K562 (cell line): ENCODE measurements around the gene DIRAS3. TPM values are rescaled to one million over a fixed set of nuclear protein-coding genes. Genes with fewer than 3 reads are reported as not detected.

Experiments used
- ATAC-seq: fragments of 200-7000 bp; cut with Tn5 transposase; 3 replicates; pipeline ENCODE4 v1.9.1; 2020; ENCODE audit warnings: moderate library complexity
- BruUV-seq: library from RNA; stranded (reverse); fragments of 400-500 nt; replicated peaks from 2 replicates; lab custom pipeline; 2021; lab: Mats Ljungman, UMichigan
- CTCF ChIA-PET: fragments of 300-600 bp; formaldehyde crosslinking; extraction: SDS; loops from one replicate; lab custom pipeline; 2021; ENCODE audit warnings: low intra/inter-chr PET ratio; lab: Yijun Ruan, JAX
- POLR2A ChIA-PET: fragments of 300-600, 350-650 bp; sonication (Branson Sonifier 250); formaldehyde crosslinking; extraction: SDS; loops from one replicate; lab custom pipeline; 2021; ENCODE audit warnings: antibody characterized with exemption, inconsistent platforms; lab: Yijun Ruan, JAX
- DNase-seq, 4 experiments: peaks; one replicate each; pipeline versions ENCODE4 v3.0.0 to v3.0.0-alpha.2; 2011 to 2018; ENCODE audit warnings: low spot score in 3 of 4, mixed read lengths in 3 of 4; ENCODE audit errors: extremely low read depth in 1 of 4
- FAIRE-seq: peaks from 2 replicates; lab custom pipeline; 2011; peaks lifted over from hg19 to GRCh38; lab: Jason Lieb, UNC
- H2AFZ ChIP-seq: 2 replicates; pipeline ENCODE4 v1.6.0; 2011; ENCODE audit warnings: low read depth, low read length, control low read depth, inconsistent platforms
- H3K27ac ChIP-seq: fragments of 200-600 bp; 3 replicates; pipeline ENCODE4 v1.8.0; 2011; ENCODE audit warnings: low read depth, mild to moderate bottlenecking, control low read depth, inconsistent platforms, low read length, moderate library complexity, mixed read lengths; ENCODE audit errors: extremely low read depth
- H3K27me3 ChIP-seq, 2 experiments: fragments of 300-600 bp in 1 of 2; 2 replicates in 1 of 2; 3 replicates in 1 of 2; pipeline versions ENCODE4 v1.6.0 to v1.8.0; 2011; ENCODE audit warnings: inconsistent platforms in 2 of 2, low read length in 2 of 2, mild to moderate bottlenecking in 1 of 2, mixed read lengths in 1 of 2, moderate library complexity in 1 of 2; ENCODE audit not compliant: control insufficient read depth in 2 of 2, insufficient read depth in 2 of 2
- H3K36me3 ChIP-seq: fragments of 300-600 bp; 3 replicates; pipeline ENCODE4 v1.8.0; 2011; ENCODE audit warnings: mild to moderate bottlenecking, low read length, inconsistent platforms; ENCODE audit not compliant: control insufficient read depth, insufficient read depth
- H3K4me1 ChIP-seq, 2 experiments: fragments of 200-600 bp in 1 of 2; replicated peaks in 1 of 2; 2 replicates in 1 of 2; 3 replicates in 1 of 2; pipeline versions ENCODE4 v1.5.1 to v1.8.0; 2011; ENCODE audit warnings: inconsistent platforms in 2 of 2, low read length in 2 of 2, mild to moderate bottlenecking in 1 of 2, mixed read lengths in 1 of 2, moderate library complexity in 1 of 2; ENCODE audit not compliant: control insufficient read depth in 2 of 2, insufficient read depth in 2 of 2
- H3K4me2 ChIP-seq: 2 replicates; pipeline ENCODE4 v1.6.1; 2011; ENCODE audit warnings: low read length, control low read depth, inconsistent platforms, mixed read lengths; ENCODE audit not compliant: insufficient read depth
- H3K4me3 ChIP-seq: fragments of 200-600 bp; sonication (generic), shearing (Covaris generic); 2 replicates; pipeline ENCODE4 v1.5.1; 2016; ENCODE audit warnings: control low read depth, inconsistent platforms
- H3K79me2 ChIP-seq: fragments of 200-600 bp; 3 replicates; pipeline ENCODE4 v1.8.0; 2011; ENCODE audit warnings: low read length, inconsistent platforms; ENCODE audit not compliant: control insufficient read depth, insufficient read depth
- H3K9ac ChIP-seq, 2 experiments: 2 replicates each; pipeline versions ENCODE4 v1.6.0 to v1.6.1; 2011; ENCODE audit warnings: low read depth in 2 of 2, low read length in 2 of 2, control low read depth in 1 of 2, inconsistent platforms in 1 of 2, mild to moderate bottlenecking in 1 of 2, mixed read lengths in 1 of 2; ENCODE audit not compliant: insufficient read depth in 1 of 2
- H3K9me1 ChIP-seq: one replicate; pipeline ENCODE4 v1.6.0; 2011; ENCODE audit warnings: inconsistent platforms, mild to moderate bottlenecking, low read length, moderate library complexity; ENCODE audit not compliant: control insufficient read depth, insufficient read depth
- H3K9me3 ChIP-seq: replicated peaks from 2 replicates; pipeline ENCODE4 v1.5.1; 2011; ENCODE audit warnings: low read depth, low read length, inconsistent platforms; ENCODE audit not compliant: control insufficient read depth, insufficient read depth
- H4K20me1 ChIP-seq: replicated peaks from 2 replicates; pipeline ENCODE4 v1.6.1; 2011; ENCODE audit warnings: low read length, inconsistent platforms, mixed read lengths; ENCODE audit not compliant: control insufficient read depth, insufficient read depth
- ILF3 ChIP-seq: fragments of 450-650 bp; IDR thresholded peaks from 2 replicates; pipeline ENCODE4 v1.6.1; 2018; ENCODE audit warnings: antibody characterized with exemption, mild to moderate bottlenecking, moderate library complexity, borderline replicate concordance
- ILK ChIP-seq: fragments of 450-650 bp; IDR thresholded peaks from 2 replicates; pipeline ENCODE4 v1.6.1; 2016; ENCODE audit warnings: missing genetic modification characterization, low read depth, mild to moderate bottlenecking, missing compliant biosample characterization, moderate library complexity, borderline replicate concordance
- NR1H2 ChIP-seq: sonication (generic); formaldehyde crosslinking; IDR thresholded peaks from 2 replicates; pipeline ENCODE4 v1.4.0; 2020; ENCODE audit warnings: mild to moderate bottlenecking, missing genetic modification reagents
- PHF20 ChIP-seq: fragments of 450-650 bp; IDR thresholded peaks from 2 replicates; pipeline ENCODE4 v1.6.1; 2018; ENCODE audit not compliant: partially characterized antibody
- RFX1 ChIP-seq: fragments of 450-650 bp; IDR thresholded peaks from 2 replicates; pipeline ENCODE4 v1.6.1; 2016; ENCODE audit warnings: mild to moderate bottlenecking, moderate library complexity
- USF2 ChIP-seq: sonication (generic); formaldehyde crosslinking; IDR thresholded peaks from 2 replicates; pipeline ENCODE4 v1.5.0; 2020; ENCODE audit warnings: missing genetic modification reagents
- ZFP91 ChIP-seq: sonication (generic); formaldehyde crosslinking; IDR thresholded peaks from 2 replicates; pipeline ENCODE4 v1.8.0; 2022; ENCODE audit warnings: mild to moderate bottlenecking, missing genetic modification reagents
- ZNF165 ChIP-seq: fragments of 250-450 bp; sonication (Bioruptor Pico); IDR thresholded peaks from 2 replicates; pipeline ENCODE4 v1.4.0; 2020; ENCODE audit warnings: borderline replicate concordance
- WGBS: fragments of 100-300 bp; shearing (Covaris generic); methylation state at CpG from one replicate; pipeline ENCODE4 v1.1.6; 2016; ENCODE audit warnings: low coverage, mixed read lengths; ENCODE audit not compliant: insufficient coverage; ENCODE audit errors: missing lambda C conversion rate; 5-methylcytosine and 5-hydroxymethylcytosine counted together
- in situ Hi-C: fragments of 300-500 bp; cut with MboI; formaldehyde crosslinking; loops from 4 replicates; pipeline ENCODE4 v1.15.0; 2018; ENCODE audit warnings: inconsistent platforms, mixed read lengths
- intact Hi-C: fragments of 100-400 bp; cut with micrococcal nuclease; formaldehyde crosslinking; loops from 2 replicates; pipeline ENCODE4 v1.14.2; 2022
- polyA plus RNA-seq, 8 experiments: library from polyadenylated mRNA; depleted of rRNA in 4 of 8; stranded (reverse) in 5 of 8; unstranded in 3 of 8; fragments of >200 nt; fragmentation: Nextera tagmentation in 2 of 8; fragmentation: Illumina TruSeq in 1 of 8; extraction: Ambion mirVana in 2 of 8; extraction: Trizol in 1 of 8; gene quantifications; 2 replicates each; pipeline versions ENCODE4 v1.2.1 to v1.2.3, GENCODE V29; 2011 to 2014; ENCODE audit warnings: inconsistent platforms in 1 of 8, missing spikeins in 1 of 8
- total RNA-seq, 7 experiments: library from RNA; depleted of rRNA in 6 of 7; stranded (reverse); fragments of >200 nt in 6 of 7; fragmentation: Illumina TruSeq in 2 of 7; extraction: Trizol in 2 of 7; gene quantifications; 2 replicates each; pipeline versions ENCODE4 v1.2.1 to v1.2.3, GENCODE V29; 2011 to 2021; ENCODE audit warnings: low replicate concordance in 1 of 7

Gene DIRAS3
- total and polyA plus RNA-seq, 9 of the 15 experiments (the other 6 are each of a cell fraction or from before 2014, with no cell fraction given) = 7.9 to 96.1 (median 41.7) TPM

DNA sequence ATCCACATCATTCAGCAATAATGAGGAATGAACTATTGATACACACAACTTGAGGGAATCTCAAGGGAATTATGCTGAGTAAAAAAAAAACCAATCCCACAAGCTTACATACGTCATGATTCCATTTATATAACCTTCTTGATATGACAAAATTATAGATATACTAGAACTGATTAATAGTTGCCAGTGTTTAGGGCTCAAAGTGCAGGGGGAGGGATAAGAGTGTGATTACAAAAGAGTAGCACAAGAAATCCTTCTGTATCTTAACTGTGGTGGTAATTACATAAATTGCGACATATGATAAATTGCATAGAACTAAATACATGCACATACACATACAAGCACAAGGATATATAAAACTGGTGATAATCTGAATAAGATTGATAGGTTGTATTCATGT lies 13.5 kb downstream of the DIRAS3 start:
- no TSS peak for BruUV-seq
- Histone ChIP-seq H3K9me3 (no peaks in the 10 kb centered on the region), H3K9me1 (no peaks in the 10 kb centered on the region), H4K20me1 (no peaks in the 10 kb centered on the region), H3K9ac (no peak overlapping the region), H3K36me3 (no peaks in the 10 kb centered on the region), H3K4me3 (no peak overlapping the region), H3K79me2 (no peaks in the 10 kb centered on the region), H2AFZ (no peak overlapping the region), H3K4me1 (no peaks in the 10 kb centered on the region), H3K4me2 (no peak overlapping the region), H3K27ac (no peak overlapping the region), H3K27me3 (no peaks in the 10 kb centered on the region)
- intact Hi-C loops = no loop called here
- no peak for TF ChIP-seq NR1H2 (CRISPR knock-in tag)
- TF ChIP-seq ZFP91 (CRISPR knock-in tag) = no peak
- TF ChIP-seq ZNF165 = no peak
- TF ChIP-seq USF2 (CRISPR knock-in tag) = no peak
- no peak for TF ChIP-seq ILK
- no peak for TF ChIP-seq PHF20
- TF ChIP-seq ILF3 = no peak
- TF ChIP-seq RFX1 = no peak
- DNase-seq (no peak), ATAC-seq (no peak), FAIRE-seq (no peak)
- WGBS = 4% methylated on average over 2 of the region's 2 CpGs
- POLR2A ChIA-PET = no interaction called here
- in situ Hi-C loops = no loop called here
- CTCF ChIA-PET = no interaction called here
